HEK293 (cell line): Measurements from ENCODE around the gene NNAT.
A peak's percentile ranks its signal among the peaks of the same experiment; 100 is the strongest.
"Not testable (repeated sequence)": the region's sequence is repeated elsewhere in the genome, so short reads cannot be mapped to it uniquely, and the experiment has no call there.

ENCODE experiments used
- CTCF ChIA-PET: fragments of 350-600 bp; formaldehyde crosslinking; extraction: SDS; loops from one replicate; lab custom pipeline; 2021; ENCODE audit warnings: antibody characterized with exemption; lab: Yijun Ruan, JAX
- POLR2A ChIA-PET: fragments of 300-600 bp; formaldehyde crosslinking; extraction: SDS; loops from one replicate; lab custom pipeline; 2020; ENCODE audit warnings: antibody characterized with exemption, inconsistent platforms; lab: Yijun Ruan, JAX
- H3K27ac ChIP-seq: fragments of 200-500 bp; sonication (Bioruptor generic); 2 replicates; pipeline ENCODE4 v1.5.1; 2014; ENCODE audit warnings: low read depth, low read length, control low read depth, inconsistent platforms; ENCODE audit errors: extremely low read depth
- H3K36me3 ChIP-seq, 2 experiments: fragments of 200-500 bp in 1 of 2; sonication (Bioruptor generic) in 1 of 2; 1 replicate in 1 of 2; 2 replicates in 1 of 2; pipeline ENCODE4 v1.5.1; 2014 to 2017; ENCODE audit warnings: inconsistent platforms in 2 of 2, low read length in 2 of 2; ENCODE audit not compliant: control insufficient read depth in 2 of 2, insufficient read depth in 1 of 2
- H3K4me1 ChIP-seq: fragments of 200-500 bp; sonication (Bioruptor generic); 2 replicates; pipeline ENCODE4 v1.5.1; 2014; ENCODE audit warnings: mild to moderate bottlenecking, low read length, inconsistent platforms; ENCODE audit not compliant: control insufficient read depth, insufficient read depth
- H3K4me3 ChIP-seq: 2 replicates; pipeline ENCODE4 v1.5.1; 2011; ENCODE audit warnings: low read depth, mild to moderate bottlenecking, control low read depth, low read length, moderate library complexity
- H3K9me3 ChIP-seq: fragments of 200-500 bp; sonication (Bioruptor generic); 2 replicates; pipeline ENCODE4 v1.5.1; 2014; ENCODE audit warnings: low read depth, low read length, inconsistent platforms; ENCODE audit not compliant: control insufficient read depth, insufficient read depth
- BCL11B ChIP-seq: fragments of 450-650 bp; formaldehyde crosslinking; IDR thresholded peaks from 2 replicates; pipeline ENCODE4 v1.5.1; 2016; ENCODE audit warnings: low read depth, missing biosample characterization, missing genetic modification characterization
- FEZF1 ChIP-seq: fragments of 450-650 bp; formaldehyde crosslinking; IDR thresholded peaks from 2 replicates; pipeline ENCODE4 v1.5.1; 2016; ENCODE audit warnings: missing biosample characterization, missing genetic modification characterization
- KLF8 ChIP-seq: fragments of 450-650 bp; formaldehyde crosslinking; IDR thresholded peaks from 2 replicates; pipeline ENCODE4 v1.5.1; 2016; ENCODE audit warnings: missing biosample characterization, missing genetic modification characterization
- PRDM6 ChIP-seq: fragments of 450-650 bp; formaldehyde crosslinking; IDR thresholded peaks from 2 replicates; pipeline ENCODE4 v1.5.1; 2017; ENCODE audit warnings: missing biosample characterization, missing genetic modification characterization
- SETDB1 ChIP-seq: IDR thresholded peaks from one replicate; pipeline ENCODE4 v1.6.1; 2017; ENCODE audit warnings: mild to moderate bottlenecking, low read length, moderate library complexity, mixed read lengths; ENCODE audit not compliant: insufficient read length
- ZBTB10 ChIP-seq: fragments of 450-650 bp; formaldehyde crosslinking; IDR thresholded peaks from 2 replicates; pipeline ENCODE4 v1.5.1; 2016; ENCODE audit warnings: missing biosample characterization, missing genetic modification characterization
- ZBTB11 ChIP-seq: fragments of 450-650 bp; formaldehyde crosslinking; conservative IDR thresholded peaks from 2 replicates; pipeline ENCODE4 v1.5.1; 2016; ENCODE audit warnings: low read depth, missing biosample characterization, missing genetic modification characterization
- ZEB2 ChIP-seq: fragments of 450-650 bp; formaldehyde crosslinking; IDR thresholded peaks from 2 replicates; pipeline ENCODE4 v1.5.1; 2016; ENCODE audit warnings: missing biosample characterization, missing genetic modification characterization
- ZFP37 ChIP-seq: fragments of 450-650 bp; formaldehyde crosslinking; IDR thresholded peaks from 2 replicates; pipeline ENCODE4 v1.5.1; 2016; ENCODE audit warnings: missing biosample characterization, missing genetic modification characterization
- ZNF157 ChIP-seq: fragments of 450-650 bp; formaldehyde crosslinking; IDR thresholded peaks from 2 replicates; pipeline ENCODE4 v1.5.1; 2016; ENCODE audit warnings: missing biosample characterization, missing genetic modification characterization
- ZNF221 ChIP-seq: fragments of 450-650 bp; formaldehyde crosslinking; IDR thresholded peaks from 2 replicates; pipeline ENCODE4 v1.5.1; 2017; ENCODE audit warnings: missing biosample characterization, missing genetic modification characterization, borderline replicate concordance
- ZNF239 ChIP-seq: fragments of 450-650 bp; formaldehyde crosslinking; IDR thresholded peaks from 2 replicates; pipeline ENCODE4 v1.5.1; 2016; ENCODE audit warnings: missing biosample characterization, missing genetic modification characterization
- ZNF248 ChIP-seq: fragments of 450-650 bp; formaldehyde crosslinking; IDR thresholded peaks from 2 replicates; pipeline ENCODE4 v1.5.1; 2017; ENCODE audit warnings: missing biosample characterization, missing genetic modification characterization
- ZNF335 ChIP-seq: fragments of 450-650 bp; formaldehyde crosslinking; conservative IDR thresholded peaks from 2 replicates; pipeline ENCODE4 v1.5.1; 2016; ENCODE audit warnings: missing biosample characterization, missing genetic modification characterization
- ZNF354C ChIP-seq: fragments of 450-650 bp; formaldehyde crosslinking; IDR thresholded peaks from 2 replicates; pipeline ENCODE4 v1.5.1; 2016; ENCODE audit warnings: missing biosample characterization, missing genetic modification characterization, low read depth, borderline replicate concordance
- ZNF362 ChIP-seq: fragments of 450-650 bp; formaldehyde crosslinking; IDR thresholded peaks from 2 replicates; pipeline ENCODE4 v1.5.1; 2016; ENCODE audit warnings: missing biosample characterization, missing genetic modification characterization
- ZNF404 ChIP-seq: fragments of 450-650 bp; formaldehyde crosslinking; IDR thresholded peaks from 2 replicates; pipeline ENCODE4 v1.5.1; 2017; ENCODE audit warnings: missing biosample characterization, missing genetic modification characterization
- ZNF521 ChIP-seq: fragments of 450-650 bp; formaldehyde crosslinking; IDR thresholded peaks from 2 replicates; pipeline ENCODE4 v1.5.1; 2017; ENCODE audit warnings: missing biosample characterization, mild to moderate bottlenecking, missing genetic modification characterization
- ZNF544 ChIP-seq: fragments of 450-650 bp; formaldehyde crosslinking; IDR thresholded peaks from 2 replicates; pipeline ENCODE4 v1.5.0; 2017; ENCODE audit warnings: missing biosample characterization, missing genetic modification characterization
- ZNF555 ChIP-seq: fragments of 450-650 bp; formaldehyde crosslinking; conservative IDR thresholded peaks from 2 replicates; pipeline ENCODE4 v1.5.1; 2017; ENCODE audit warnings: missing biosample characterization, mild to moderate bottlenecking, missing genetic modification characterization, inconsistent platforms
- ZNF830 ChIP-seq: fragments of 450-650 bp; IDR thresholded peaks from 2 replicates; pipeline ENCODE4 v1.5.0; 2018; ENCODE audit warnings: missing biosample characterization, missing genetic modification characterization, low read depth, mild to moderate bottlenecking, moderate library complexity
- ZSCAN23 ChIP-seq: fragments of 450-650 bp; formaldehyde crosslinking; IDR thresholded peaks from 2 replicates; pipeline ENCODE4 v1.5.1; 2016; ENCODE audit warnings: missing biosample characterization, missing genetic modification characterization

NNAT gene

GRCh38 chr20:37486209-37486608 is 34.8 kb upstream of the NNAT start:
- peak; percentile 47 for TF ChIP-seq FEZF1 (tag by site-specific recombination)
- H3K4me1 ChIP-seq, H3K27ac ChIP-seq, POLR2A ChIA-PET, CTCF ChIA-PET, H3K36me3 ChIP-seq, H3K4me3 ChIP-seq, H3K9me3 ChIP-seq: not testable (repeated sequence)

- ChIA-PET POLR2A (no interaction called here), CTCF (no interaction called here)
- no peaks in the 10 kb centered on the region for H3K9me3 ChIP-seq
- H3K4me3 ChIP-seq = no peak overlapping the region
- no peaks in the 10 kb centered on the region for H3K36me3 ChIP-seq
- no peaks in the 10 kb centered on the region for H3K4me1 ChIP-seq
- TF ChIP-seq ZNF521 (tag by site-specific recombination) = no peak
- TF ChIP-seq SETDB1 = no peak
- no peak for TF ChIP-seq ZBTB10 (tag by site-specific recombination)
- no peak for TF ChIP-seq ZNF555 (tag by site-specific recombination)
- TF ChIP-seq ZSCAN23 (tag by site-specific recombination) = no peak
- no peak for TF ChIP-seq ZNF830
- TF ChIP-seq KLF8 (tag by site-specific recombination) = no peak
- no peak for TF ChIP-seq ZNF544 (tag by site-specific recombination)
- no peak for TF ChIP-seq ZNF335 (tag by site-specific recombination)
- TF ChIP-seq ZNF354C (tag by site-specific recombination) = no peak
- no peak for TF ChIP-seq ZNF248
- no peak for TF ChIP-seq ZNF404
- no peak for TF ChIP-seq ZFP37 (tag by site-specific recombination)
- no peak for TF ChIP-seq ZNF157 (tag by site-specific recombination)
- H3K27ac ChIP-seq = no peak overlapping the region
These were observed 30.2 kb upstream of the NNAT start for GRCh38 chr20:37490663-37491350.

GRCh38 chr20:37492096-37492625 is 28.9 kb upstream of the NNAT start:
- TF ChIP-seq ZBTB11 (tag by site-specific recombination) = no peak
- no peak for TF ChIP-seq ZNF362
- no peak for TF ChIP-seq ZNF221 (tag by site-specific recombination)
- no peak for TF ChIP-seq ZEB2 (tag by site-specific recombination)
- no peak for TF ChIP-seq BCL11B (tag by site-specific recombination)
- no peak for TF ChIP-seq ZNF239 (tag by site-specific recombination)
- no peak for TF ChIP-seq PRDM6 (tag by site-specific recombination)
- TF ChIP-seq, all 188 proteins: peak for 0
- Histone ChIP-seq H3K9me3 (no peaks in the 10 kb centered on the region), H3K4me1 (no peaks in the 10 kb centered on the region), H3K36me3 (no peaks in the 10 kb centered on the region), H3K4me3 (no peak overlapping the region), H3K27ac (no peak overlapping the region)
- CTCF ChIA-PET = no interaction called here
- POLR2A ChIA-PET = no interaction called here
